HG03469 (cell line): ENCODE data around the gene CTF1.
A peak's percentile ranks its signal among the peaks of the same experiment; 100 is the strongest.
"Not testable (repeated sequence)": the region's sequence is repeated elsewhere in the genome, so short reads cannot be mapped to it uniquely, and the experiment has no call there.

Experiments used
- ATAC-seq: cut with Tn5 transposase; IDR thresholded peaks from one replicate; pipeline ENCODE4 v1.9.1; 2021; ENCODE audit warnings: mild to moderate bottlenecking, moderate library complexity, moderate number of reproducible peaks; ENCODE audit not compliant: unreplicated experiment

The CTF1 gene

DNA sequence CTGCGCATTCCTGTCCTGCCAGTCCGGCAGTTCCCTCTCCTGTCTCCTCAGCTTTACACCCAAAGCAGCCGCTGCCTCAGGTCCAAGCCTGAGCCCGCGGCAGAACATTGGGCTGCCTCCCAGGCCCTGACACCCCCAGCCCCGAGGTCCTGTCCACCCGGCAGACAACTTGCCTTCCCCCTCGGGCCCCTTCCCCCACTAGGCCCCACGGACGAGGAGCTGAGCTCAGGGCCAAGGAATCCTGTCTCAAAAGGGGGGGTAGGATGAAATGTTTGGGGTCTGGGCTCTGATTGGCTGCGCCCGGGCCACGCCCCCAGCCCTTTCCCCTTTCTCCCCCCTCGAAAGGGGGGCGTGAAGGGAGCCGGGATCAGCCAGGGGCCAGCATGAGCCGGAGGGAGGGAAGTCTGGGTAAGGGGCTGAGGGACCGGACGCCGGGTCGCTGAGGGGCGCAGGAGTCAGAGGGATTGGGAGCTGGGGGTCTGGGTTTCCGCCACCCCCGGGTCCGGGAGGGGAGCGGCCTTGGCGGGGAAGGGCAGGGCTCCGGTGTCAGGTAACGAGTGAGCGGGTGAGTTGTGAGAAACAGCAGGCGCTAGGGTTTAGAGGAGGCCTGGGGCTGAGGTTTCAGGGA, at the start of gene CTF1:
CTF1 (plus strand) TSS at position 354 of the 628 bp plus-strand sequence; CDS start at position 384, 30 bp downstream.
- no peak for ATAC-seq

- no peak for ATAC-seq
Measured at GRCh38 chr16:30846649-30847402, 49.6 kb upstream of the CTF1 start.

GRCh38 chr16:30850246-30850645, 46.2 kb upstream of the CTF1 start:
- ATAC-seq, result no peak

DNA sequence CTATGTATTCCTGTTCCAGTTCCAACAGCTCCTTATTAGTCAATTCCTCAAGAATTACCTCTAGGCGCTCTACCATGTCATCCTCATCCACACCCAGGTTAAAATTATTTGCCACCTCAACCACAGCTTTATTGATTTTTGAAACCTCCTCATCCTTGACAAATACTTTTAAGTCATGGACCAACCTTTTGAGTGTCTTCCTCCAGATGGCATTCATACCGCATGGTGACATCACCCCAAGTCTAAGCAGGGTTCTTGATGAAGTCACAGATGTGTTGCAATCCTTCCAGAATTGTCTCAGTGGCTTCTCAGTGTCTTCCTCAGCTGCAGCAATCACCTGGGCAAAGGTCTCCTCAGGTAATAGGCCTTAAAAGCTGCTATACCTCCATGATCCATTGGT, 42.7 kb upstream of the CTF1 start:
- ATAC-seq, result no peak

DNA sequence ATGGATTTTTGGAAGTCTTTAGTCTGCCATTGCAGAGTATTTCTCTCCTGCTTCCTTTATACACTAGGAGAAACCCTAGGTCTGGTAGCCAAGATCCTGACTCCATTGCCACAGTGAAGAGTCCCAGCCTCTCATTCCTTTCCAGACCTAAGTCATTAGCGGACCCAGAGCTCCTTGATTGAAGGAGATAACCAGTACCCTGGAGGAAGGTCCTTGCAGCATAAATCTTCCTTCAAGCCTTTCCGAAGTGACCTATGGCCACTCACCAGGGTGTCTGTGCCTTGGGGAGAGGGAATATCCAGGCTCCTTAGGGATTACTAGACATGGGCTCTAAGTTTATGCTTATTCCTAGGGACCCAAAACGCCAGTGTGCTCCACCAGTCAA, 38.3 kb upstream of the CTF1 start:
- no peak for ATAC-seq

DNA sequence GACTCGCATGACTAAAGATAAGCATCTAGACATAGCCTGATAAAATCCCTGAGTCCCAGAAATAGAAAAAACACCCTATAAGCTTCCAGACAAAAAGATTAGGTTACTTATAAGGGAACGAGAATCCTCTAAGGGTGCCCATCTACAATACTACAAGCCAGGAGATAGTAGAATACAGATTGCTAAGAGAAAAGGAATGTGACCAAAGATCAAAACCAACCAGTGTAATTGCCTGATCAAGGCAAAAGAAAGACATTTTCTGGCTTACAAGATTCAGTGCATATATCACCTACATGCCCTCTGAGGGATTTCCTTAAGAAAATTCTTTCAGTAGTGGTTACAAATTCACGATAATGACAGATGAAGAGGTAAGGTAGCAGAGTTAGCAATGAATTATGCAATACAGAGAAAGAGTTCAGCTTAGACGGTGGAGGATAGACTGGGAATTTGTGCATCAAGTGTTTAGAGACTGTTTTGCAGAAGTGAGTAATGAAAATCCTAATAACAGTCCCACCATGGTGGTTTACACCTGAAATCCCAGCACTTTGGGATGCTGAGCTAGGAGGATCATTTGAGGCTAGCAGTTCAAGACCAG, 37.5 kb upstream of the CTF1 start:
- no peak for ATAC-seq

DNA sequence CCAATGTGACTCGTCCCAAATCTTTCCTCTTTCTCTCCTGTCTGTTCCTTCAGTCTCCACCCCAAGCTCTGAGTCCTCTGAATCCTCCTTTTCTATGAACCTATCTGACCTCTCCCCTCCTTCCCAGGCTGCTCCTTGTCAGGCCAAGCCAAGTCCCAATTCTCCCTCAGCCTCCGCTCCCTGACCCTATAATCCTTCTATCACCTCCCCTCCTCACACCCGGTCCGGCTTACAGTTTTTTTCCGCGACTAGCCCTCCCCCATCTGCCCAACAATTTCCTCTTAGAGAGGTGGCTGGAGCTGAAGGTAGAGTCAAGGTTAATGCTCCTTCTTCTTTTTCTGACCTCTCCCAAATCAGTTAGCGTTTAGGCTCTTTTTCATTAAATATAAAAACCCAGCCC, 35.7 kb upstream of the CTF1 start:
- ATAC-seq, result not testable (repeated sequence)

DNA sequence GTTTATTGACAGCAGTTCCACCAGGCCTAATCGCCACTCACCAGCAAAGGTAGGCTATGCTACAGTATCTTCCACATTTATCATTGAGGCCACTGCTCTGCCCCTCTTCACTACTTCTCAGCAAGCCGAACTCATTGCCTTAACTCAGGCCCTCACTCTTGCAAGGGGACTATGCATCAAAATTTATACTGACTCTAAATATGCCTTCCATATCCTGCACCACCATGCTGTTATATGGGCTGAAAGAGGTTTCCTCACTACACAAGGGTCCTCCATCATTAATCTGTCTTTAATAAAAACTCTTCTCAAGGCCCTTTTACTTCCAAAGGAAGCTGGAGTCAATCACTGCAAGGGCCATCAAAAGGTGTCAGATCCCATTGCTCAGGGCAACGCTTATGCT, 33.2 kb upstream of the CTF1 start:
- not testable (repeated sequence) for ATAC-seq

DNA sequence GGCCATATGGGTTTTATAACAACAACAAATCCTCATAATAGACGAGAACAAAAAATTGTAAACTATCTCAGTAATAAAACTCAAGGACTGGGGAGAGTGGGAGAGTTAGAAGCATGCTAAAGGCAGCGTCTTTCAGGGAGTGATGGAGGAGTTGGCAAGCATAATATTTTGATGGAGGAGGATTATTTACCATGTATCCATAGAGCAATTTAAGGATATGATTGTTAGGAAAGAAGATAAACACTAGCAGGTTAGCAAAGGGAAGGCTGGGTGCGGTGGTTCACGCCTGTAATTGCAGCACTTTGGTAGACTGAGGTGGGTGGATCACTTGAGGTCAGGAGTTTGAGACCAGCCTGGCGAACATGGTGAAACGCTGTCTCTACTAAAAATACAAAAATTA, 30.4 kb upstream of the CTF1 start:
- no peak for ATAC-seq

DNA sequence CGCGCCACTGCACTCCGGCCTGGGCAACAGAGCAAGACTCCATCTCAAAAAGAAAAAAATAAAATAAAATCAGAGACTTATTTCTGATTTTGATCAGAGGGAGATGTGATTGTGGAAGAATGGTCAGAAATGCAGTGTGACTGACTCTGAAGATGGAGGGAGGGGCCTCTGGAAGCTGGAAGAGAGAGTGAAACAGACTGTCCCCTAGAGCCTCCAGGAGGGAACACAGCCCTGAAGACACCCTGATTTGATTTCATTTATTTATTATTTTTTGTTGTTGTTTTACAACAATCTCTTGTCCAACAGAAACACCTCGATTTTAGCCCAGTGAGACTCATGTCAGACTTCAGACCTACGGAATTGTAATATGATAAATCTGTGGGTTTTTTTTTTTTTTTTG, 28.7 kb upstream of the CTF1 start:
- ATAC-seq, result no peak

DNA sequence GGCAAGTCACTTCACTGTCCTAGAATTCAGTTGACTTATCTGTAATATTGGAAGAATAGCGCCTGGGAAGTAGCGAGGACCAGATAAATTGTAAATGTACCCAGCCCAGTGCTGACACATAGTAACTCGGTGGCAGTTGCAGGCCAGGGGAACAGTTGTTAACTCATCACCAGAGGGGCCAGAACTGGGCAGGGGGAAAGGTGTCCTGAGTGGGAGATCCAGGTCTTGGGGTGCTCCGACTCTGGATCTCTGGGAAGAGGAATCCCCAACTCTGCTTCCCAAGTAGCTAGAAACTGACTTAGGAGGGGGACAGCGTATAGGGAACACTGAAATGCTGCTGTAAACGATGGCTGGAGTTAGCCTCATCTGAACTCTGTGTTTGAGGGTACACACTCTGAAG, 25.5 kb upstream of the CTF1 start:
- no peak for ATAC-seq

DNA sequence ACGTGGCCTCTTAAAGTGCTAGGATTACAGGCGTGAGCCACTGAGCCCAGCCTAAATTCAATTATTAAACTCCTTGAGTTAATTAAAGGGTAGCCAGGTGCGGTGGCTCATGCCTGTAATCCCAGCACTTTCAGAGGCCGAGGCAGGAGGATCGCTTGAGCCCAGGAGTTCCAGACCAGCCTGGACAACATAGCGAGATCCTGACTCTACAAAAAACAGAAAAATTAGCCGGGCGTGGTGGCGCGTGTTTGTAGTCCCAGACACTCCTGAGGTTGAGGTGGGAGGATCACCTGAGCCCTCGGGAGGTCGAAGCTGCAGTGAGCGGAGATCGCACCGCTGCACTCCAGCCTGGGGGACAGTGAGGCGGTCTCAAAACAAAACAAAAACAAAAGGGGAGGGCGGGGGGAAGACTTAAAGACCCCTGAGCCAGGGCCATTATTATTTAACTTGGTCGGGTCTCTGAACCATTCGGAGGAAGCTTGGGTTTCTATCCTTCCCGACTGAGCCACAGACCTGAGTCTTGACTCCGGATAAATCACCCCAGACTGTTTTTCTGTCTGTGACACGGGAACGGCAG, 22.1 kb upstream of the CTF1 start:
- no peak for ATAC-seq

DNA sequence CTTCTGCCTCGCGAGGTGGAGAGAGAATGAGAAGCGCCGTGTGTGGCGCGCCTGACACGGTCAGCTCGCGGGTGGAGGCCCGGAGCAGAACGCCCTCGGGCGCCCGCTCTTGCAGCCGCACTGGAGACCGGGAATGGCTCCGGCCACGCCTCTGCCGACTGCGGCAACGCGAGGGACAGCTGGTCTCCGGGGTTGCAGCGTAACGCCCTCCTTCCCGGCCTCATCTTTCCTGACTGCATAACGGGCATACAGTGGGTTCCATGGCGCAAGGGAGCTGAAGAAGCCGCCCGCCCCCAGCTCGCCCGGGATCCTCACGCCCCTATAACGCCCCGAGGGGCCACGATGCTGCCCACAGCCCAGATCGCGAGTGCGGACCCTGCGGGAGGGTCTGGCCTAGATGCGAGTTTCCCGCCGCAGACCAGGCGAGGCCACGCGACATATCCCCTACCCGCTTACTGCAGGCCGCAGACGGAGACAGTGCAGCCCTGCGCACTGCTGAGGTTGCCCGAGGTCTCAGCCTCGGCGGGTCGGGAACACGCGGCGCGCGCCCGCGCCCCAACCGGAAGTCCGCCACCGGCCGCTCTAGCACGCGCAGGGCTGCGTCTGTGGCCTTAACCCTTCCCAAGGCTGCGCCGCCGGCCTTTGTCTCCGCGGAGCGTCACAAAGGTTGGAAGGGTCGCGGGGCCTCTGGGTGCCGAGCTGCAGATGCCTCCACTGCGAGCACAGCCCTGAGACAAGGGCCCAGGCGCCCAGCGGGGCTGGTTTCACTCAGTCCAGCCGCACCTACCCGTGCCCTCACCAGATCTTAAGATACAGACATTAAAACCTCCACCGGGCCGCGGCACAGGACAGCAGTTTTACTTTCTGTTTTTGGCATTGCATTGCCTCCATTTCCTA, 21.3 kb upstream of the CTF1 start:
- ATAC-seq, result peak; percentile 51

- no peak for ATAC-seq
Measured at GRCh38 chr16:30875871-30876801, 20.3 kb upstream of the CTF1 start.

GRCh38 chr16:30876867-30877266, 19.5 kb upstream of the CTF1 start:
- no peak for ATAC-seq

DNA sequence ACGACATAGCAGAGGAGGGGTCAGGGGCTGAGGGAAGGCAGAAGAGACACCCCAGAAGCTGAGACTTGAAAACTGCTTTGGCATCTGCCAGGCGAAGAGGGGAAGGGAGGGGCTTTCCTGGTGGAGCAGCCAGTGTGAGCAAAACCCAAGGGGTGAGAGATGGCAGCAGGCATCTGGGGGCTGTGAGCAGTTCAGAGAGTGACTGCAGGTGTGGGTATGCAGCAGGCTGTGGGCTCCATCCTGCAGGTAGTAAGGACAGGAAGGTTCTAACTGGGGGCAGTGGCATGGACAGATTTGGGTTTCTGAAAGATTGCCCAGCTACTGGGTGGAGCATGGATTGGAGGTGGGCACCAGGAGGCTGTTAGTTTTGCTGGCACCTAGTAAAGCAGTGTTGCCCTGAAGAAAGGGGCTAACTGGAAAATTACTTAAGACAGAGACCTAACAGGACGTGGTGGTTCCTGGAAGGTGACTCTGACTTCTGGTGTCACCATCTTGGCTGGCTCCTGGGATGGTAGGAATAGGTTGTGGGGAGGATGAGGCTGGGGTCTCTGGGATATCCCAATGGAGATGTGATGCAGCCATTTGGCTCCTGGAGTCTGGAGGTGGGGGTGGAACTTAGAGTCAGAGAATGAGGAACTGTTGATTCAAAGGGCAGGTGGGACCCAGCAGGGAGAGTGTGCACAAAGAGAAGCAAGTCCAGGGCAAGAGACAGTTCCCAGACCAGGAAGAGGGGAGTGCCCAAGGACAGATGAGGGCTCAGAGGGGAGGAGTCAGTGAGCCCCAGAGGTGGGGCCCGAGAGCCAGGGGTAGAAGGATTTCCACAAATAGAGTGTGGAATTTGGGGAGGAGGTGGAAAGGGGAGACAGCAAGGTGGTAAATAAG, 13.7 kb upstream of the CTF1 start:
- no peak for ATAC-seq

- ATAC-seq, result no peak
Measured at GRCh38 chr16:30884760-30885159, 11.7 kb upstream of the CTF1 start.

DNA sequence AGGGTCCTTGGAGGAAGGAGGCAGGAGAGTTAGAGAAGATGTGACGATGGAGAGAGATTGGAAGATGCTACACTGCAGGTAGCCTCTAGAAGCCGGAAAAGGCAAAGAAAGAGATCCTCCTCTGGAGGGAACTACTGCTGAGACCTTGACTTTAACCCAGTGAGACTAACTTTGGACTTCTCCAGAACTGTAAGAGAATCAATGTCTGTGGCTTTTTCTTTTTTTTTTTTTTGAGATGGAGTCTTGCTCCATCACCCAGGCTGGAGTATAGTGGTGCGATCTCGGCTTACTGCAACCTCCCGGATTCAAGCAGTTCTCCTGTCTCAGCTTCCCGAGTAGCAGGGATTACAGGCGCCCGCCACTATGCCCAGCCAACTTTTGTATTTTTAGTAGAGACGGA, 11.2 kb upstream of the CTF1 start:
- ATAC-seq, result no peak

DNA sequence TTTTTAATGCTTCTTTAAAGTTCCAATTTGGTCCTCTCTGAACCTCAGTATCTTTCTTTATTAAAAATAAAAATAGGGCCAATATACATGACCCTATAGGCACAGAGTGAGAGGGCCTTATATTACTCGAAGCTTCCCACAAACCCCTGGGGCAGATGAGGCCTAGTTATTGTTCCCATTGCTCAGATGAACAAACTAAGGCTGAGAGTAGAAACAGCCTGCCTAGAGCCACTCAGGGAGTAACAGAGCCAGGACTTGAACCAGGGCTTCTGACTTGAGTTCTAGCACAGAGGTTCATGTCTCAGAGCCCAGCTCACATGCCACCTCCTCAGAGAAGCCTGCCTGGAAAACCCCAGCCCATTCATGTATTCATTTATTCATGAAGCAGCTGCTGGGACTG, 10.3 kb upstream of the CTF1 start:
- ATAC-seq, result no peak
